Measurements from ENCODE around the gene ADAT3.

- TF ChIP-seq CTCF (IDR thresholded peaks at IDR 0.05) (no peak), POLR2A (IDR thresholded peaks at IDR 0.05) (no peak)
These were observed 4.5 kb downstream of the ADAT3 start for GRCh38 chr19:1909761-1910080.
